Ovary (tissue), 3 donors: Measurements from ENCODE around the gene CALY.

ENCODE experiments used
- CTCF ChIP-seq, 3 donors: fragments of 450-650 bp in 2 of 3; fragments of 200-600 bp in 1 of 3; IDR thresholded peaks; one replicate each; pipeline versions ENCODE4 v1.5.1 to v1.8.0; 2016 to 2022; ENCODE audit warnings: antibody characterized with exemption in 3 of 3, mild to moderate bottlenecking in 1 of 3
- POLR2A ChIP-seq: fragments of 450-650 bp; IDR thresholded peaks from one replicate; pipeline ENCODE4 v1.6.1; 2017; ENCODE audit warnings: antibody characterized with exemption, mild to moderate bottlenecking, moderate library complexity
- donor health status: DM: no; HTN: no; CAD: no.

GRCh38 chr10:133325440-133326222 lies 11.1 kb downstream of the CALY start:
- no peak for TF ChIP-seq POLR2A
- TF ChIP-seq CTCF (IDR thresholded peaks at IDR 0.05) = no peak
